H54 (cell line): ENCODE measurements around the gene MAK.
"Not testable (repeated sequence)": the region's sequence is repeated elsewhere in the genome, so short reads cannot be mapped to it uniquely, and the experiment has no call there.

Source experiments
- DNase-seq: peaks from one replicate; pipeline ENCODE4 v3.0.0; 2011; ENCODE audit warnings: low spot score, mixed read lengths; ENCODE audit not compliant: insufficient read length
- FAIRE-seq: peaks from 3 replicates; lab custom pipeline; 2011; peaks lifted over from hg19 to GRCh38; lab: Jason Lieb, UNC
- POLR2A ChIP-seq: IDR thresholded peaks from 2 replicates; pipeline ENCODE4 v1.6.1; 2011; ENCODE audit warnings: low read depth, mild to moderate bottlenecking, low read length

The MAK gene

GRCh38 chr6:10867952-10868351 lies 29.6 kb upstream of the MAK start:
- DNase-seq (no peak), FAIRE-seq (no peak)
- TF ChIP-seq POLR2A, result no peak

- not testable (repeated sequence) for FAIRE-seq, DNase-seq
Observed at GRCh38 chr6:10866709-10867108, 28.4 kb upstream of the MAK start.

GRCh38 chr6:10863031-10863430 lies 24.7 kb upstream of the MAK start:
- DNase-seq, FAIRE-seq: not testable (repeated sequence)

- no peak for DNase-seq
- TF ChIP-seq POLR2A, result no peak
- no peak for FAIRE-seq
Observed at GRCh38 chr6:10862361-10862760, 24.0 kb upstream of the MAK start.

GRCh38 chr6:10861086-10861485 lies 22.7 kb upstream of the MAK start:
- FAIRE-seq (no peak), DNase-seq (no peak)
- no peak for TF ChIP-seq POLR2A

GRCh38 chr6:10857259-10857658 lies 18.9 kb upstream of the MAK start:
- no peak for FAIRE-seq
- DNase-seq, result no peak
- no peak for TF ChIP-seq POLR2A

- no peak for FAIRE-seq
- no peak for DNase-seq
- TF ChIP-seq POLR2A, result no peak
Observed at GRCh38 chr6:10854922-10855632, 16.7 kb upstream of the MAK start.

- FAIRE-seq, DNase-seq: not testable (repeated sequence)
Observed at GRCh38 chr6:10853849-10854300, 15.5 kb upstream of the MAK start.

- DNase-seq, result no peak
- no peak for TF ChIP-seq POLR2A
- FAIRE-seq, result no peak
Observed at GRCh38 chr6:10852361-10852960, 14.1 kb upstream of the MAK start.

GRCh38 chr6:10850728-10851127 lies 12.4 kb upstream of the MAK start:
- no peak for TF ChIP-seq POLR2A
- DNase-seq, result no peak
- no peak for FAIRE-seq

GRCh38 chr6:10849901-10850300 lies 11.6 kb upstream of the MAK start:
- no peak for DNase-seq
- no peak for FAIRE-seq
- TF ChIP-seq POLR2A, result no peak

GRCh38 chr6:10847684-10848083 lies 9.3 kb upstream of the MAK start:
- DNase-seq, result no peak
- no peak for FAIRE-seq
- TF ChIP-seq POLR2A, result no peak

- FAIRE-seq, result no peak
- DNase-seq, result no peak
- no peak for TF ChIP-seq POLR2A
Observed at GRCh38 chr6:10843554-10843953, 5.2 kb upstream of the MAK start.

- DNase-seq (no peak), FAIRE-seq (no peak)
- no peak for TF ChIP-seq POLR2A
Observed at GRCh38 chr6:10838794-10839333, 525 bp upstream of the MAK start.

- FAIRE-seq (no peak), DNase-seq (peak; percentile 27)
- no peak for TF ChIP-seq POLR2A
Observed at GRCh38 chr6:10837622-10837994, 731 bp downstream of the MAK start.
